HCT116 (cell line): ENCODE measurements around the gene CCDC24. TPM values are rescaled to one million over a fixed set of nuclear protein-coding genes. Genes with fewer than 3 reads are reported as not detected.

Experiments
- ATAC-seq: fragments of 200-7000 bp; cut with Tn5 transposase; 2 replicates; pipeline ENCODE4 v1.9.1; 2020; ENCODE audit warnings: mild to moderate bottlenecking, moderate library complexity
- BruUV-seq: library from RNA; stranded (reverse); fragments of 400-500 nt; replicated peaks from 2 replicates; lab custom pipeline; 2021; lab: Mats Ljungman, UMichigan
- CTCF ChIA-PET: fragments of 300-600 bp; sonication (Branson Sonifier 250); formaldehyde crosslinking; loops from one replicate; lab custom pipeline; 2021; ENCODE audit warnings: antibody characterized with exemption; lab: Charles Lee
- POLR2A ChIA-PET: fragments of 300-600, 350-600 bp; sonication (Branson Sonifier 250); formaldehyde crosslinking; loops from one replicate; lab custom pipeline; 2021; ENCODE audit warnings: antibody characterized with exemption; lab: Charles Lee
- RAD21 ChIA-PET, 2 experiments: fragments of 300-600 bp; sonication (Branson Sonifier 250); formaldehyde crosslinking; loops; one replicate each; lab custom pipeline; 2023; ENCODE audit warnings: low total read pairs in 2 of 2; ENCODE audit not compliant: uncharacterized antibody in 2 of 2, unreplicated experiment in 2 of 2, low non-redundant PET in 1 of 2; lab: Charles Lee
- DNase-seq: peaks from one replicate; pipeline ENCODE4 v3.0.0-alpha.2; 2010; ENCODE audit warnings: low read depth, low spot score
- H2AFZ ChIP-seq: fragments of 200-600 bp; shearing (Covaris generic), sonication (generic); 2 replicates; pipeline ENCODE4 v1.6.1; 2017; ENCODE audit warnings: low read depth, mixed run types, mixed read lengths, antibody characterized with exemption, low read length; ENCODE audit not compliant: poor library complexity, severe bottlenecking
- H3K27ac ChIP-seq: 2 replicates; pipeline ENCODE4 v1.5.1; 2012; ENCODE audit warnings: low read depth, low read length
- H3K27me3 ChIP-seq: fragments of 200-600 bp; sonication (generic); 2 replicates; pipeline ENCODE4 v1.6.1; 2016; ENCODE audit warnings: mixed run types, low read length, mixed read lengths; ENCODE audit not compliant: insufficient read depth
- H3K36me3 ChIP-seq, 2 experiments: fragments of 200-500 bp in 1 of 2; fragments of 200-600 bp in 1 of 2; sonication (Bioruptor generic) in 1 of 2; sonication (generic) in 1 of 2; 2 replicates each; pipeline versions ENCODE4 v1.5.1 to v1.6.1; 2014 to 2016; ENCODE audit warnings: low read length in 2 of 2, inconsistent platforms in 1 of 2, mixed read lengths in 1 of 2, mixed run types in 1 of 2; ENCODE audit not compliant: insufficient read depth in 2 of 2, control insufficient read depth in 1 of 2
- H3K4me1 ChIP-seq, 2 experiments: fragments of 200-600 bp in 1 of 2; sonication (generic) in 1 of 2; 2 replicates each; pipeline versions ENCODE4 v1.5.1 to v1.6.1; 2012 to 2017; ENCODE audit warnings: low read length in 2 of 2, inconsistent platforms in 1 of 2, mild to moderate bottlenecking in 1 of 2, mixed read lengths in 1 of 2, mixed run types in 1 of 2, moderate library complexity in 1 of 2; ENCODE audit not compliant: insufficient read depth in 2 of 2, control insufficient read depth in 1 of 2
- H3K4me2 ChIP-seq: fragments of 200-600 bp; sonication (generic); 2 replicates; pipeline ENCODE4 v1.6.1; 2017; ENCODE audit warnings: mixed run types, low read length, mixed read lengths
- H3K4me3 ChIP-seq, 2 experiments: fragments of 200-600 bp in 1 of 2; sonication (generic) in 1 of 2; replicated peaks in 1 of 2; 2 replicates each; pipeline ENCODE4 v1.5.1; 2011 to 2016; ENCODE audit warnings: low read length in 2 of 2, control low read depth in 1 of 2, low read depth in 1 of 2, mild to moderate bottlenecking in 1 of 2, mixed read lengths in 1 of 2, mixed run types in 1 of 2
- H3K79me2 ChIP-seq: fragments of 200-600 bp; sonication (generic); 2 replicates; pipeline ENCODE4 v1.6.1; 2017; ENCODE audit warnings: mild to moderate bottlenecking, mixed run types, low read length, moderate library complexity, mixed read lengths; ENCODE audit not compliant: insufficient read depth
- H3K9ac ChIP-seq: fragments of 200-600 bp; sonication (generic); 2 replicates; pipeline ENCODE4 v1.6.1; 2016; ENCODE audit warnings: low read length, mixed read lengths
- H3K9me2 ChIP-seq: fragments of 200-600 bp; sonication (generic), shearing (Covaris generic); 2 replicates; pipeline ENCODE4 v1.6.1; 2017; ENCODE audit warnings: mixed run types, mild to moderate bottlenecking, moderate library complexity; ENCODE audit not compliant: insufficient read depth
- H3K9me3 ChIP-seq, 2 experiments: fragments of 200-500 bp in 1 of 2; fragments of 200-600 bp in 1 of 2; sonication (Bioruptor generic) in 1 of 2; sonication (generic) in 1 of 2; 2 replicates each; pipeline ENCODE4 v1.6.1; 2014 to 2017; ENCODE audit warnings: low read length in 2 of 2, mixed read lengths in 2 of 2, inconsistent platforms in 1 of 2, low read depth in 1 of 2, mild to moderate bottlenecking in 1 of 2, mixed run types in 1 of 2, moderate library complexity in 1 of 2; ENCODE audit not compliant: control insufficient read depth in 1 of 2, insufficient read depth in 1 of 2
- H4K20me1 ChIP-seq: fragments of 200-600 bp; sonication (generic), shearing (Covaris generic); 2 replicates; pipeline ENCODE4 v1.6.1; 2017; ENCODE audit warnings: mixed run types, mild to moderate bottlenecking, moderate library complexity; ENCODE audit not compliant: insufficient read depth
- CTCF ChIP-seq, 3 experiments: fragments of 200-600 bp in 1 of 3; sonication (generic) in 1 of 3; IDR thresholded peaks in 2 of 3; conservative IDR thresholded peaks in 1 of 3; 2 replicates each; pipeline ENCODE4 v1.5.1; 2012 to 2017; ENCODE audit warnings: low read depth in 2 of 3, low read length in 2 of 3, antibody characterized with exemption in 1 of 3, borderline replicate concordance in 1 of 3, control low read depth in 1 of 3, mild to moderate bottlenecking in 1 of 3, mixed read lengths in 1 of 3, mixed run types in 1 of 3, moderate library complexity in 1 of 3; ENCODE audit not compliant: insufficient read depth in 1 of 3
- EGR1 ChIP-seq: IDR thresholded peaks from 2 replicates; pipeline ENCODE4 v1.6.1; 2012; ENCODE audit warnings: low read depth
- ELF1 ChIP-seq: IDR thresholded peaks from 2 replicates; pipeline ENCODE4 v1.6.1; 2012; ENCODE audit warnings: low read depth, borderline replicate concordance
- EZH2 ChIP-seq: fragments of 200-600 bp; sonication (generic); IDR thresholded peaks from 2 replicates; pipeline ENCODE4 v1.6.1; 2017; ENCODE audit warnings: antibody characterized with exemption, mixed run types
- FOSL1 ChIP-seq: IDR thresholded peaks from 2 replicates; pipeline ENCODE4 v1.6.1; 2012; ENCODE audit warnings: low read depth
- POLR2A ChIP-seq: IDR thresholded peaks from 2 replicates; pipeline ENCODE4 v1.7.0; 2011; ENCODE audit warnings: borderline replicate concordance; ENCODE audit not compliant: insufficient read depth, insufficient read length; ENCODE audit errors: extremely low read depth
- POLR2AphosphoS5 ChIP-seq: IDR thresholded peaks from 2 replicates; pipeline ENCODE4 v1.6.1; 2011; ENCODE audit warnings: mild to moderate bottlenecking, low read depth, low read length, moderate library complexity
- RAD21 ChIP-seq: IDR thresholded peaks from 2 replicates; pipeline ENCODE4 v1.6.1; 2012; ENCODE audit warnings: low read depth, mild to moderate bottlenecking
- SIN3A ChIP-seq: IDR thresholded peaks from 2 replicates; pipeline ENCODE4 v1.6.1; 2012; ENCODE audit warnings: low read depth
- YY1 ChIP-seq: IDR thresholded peaks from 2 replicates; pipeline ENCODE4 v1.6.1; 2011; ENCODE audit warnings: low read length, low read depth, moderate library complexity, mild to moderate bottlenecking; ENCODE audit not compliant: insufficient replicate concordance; ENCODE audit errors: extremely low read depth
- ZBTB33 ChIP-seq: IDR thresholded peaks from 2 replicates; pipeline ENCODE4 v1.6.1; 2011; ENCODE audit warnings: mild to moderate bottlenecking, low read length, moderate library complexity; ENCODE audit not compliant: insufficient replicate concordance; ENCODE audit errors: extremely low read depth
- ZNF274 ChIP-seq: fragments of 200-500 bp; sonication (Bioruptor generic); IDR thresholded peaks from 2 replicates; pipeline ENCODE4 v1.6.1; 2014; ENCODE audit warnings: mild to moderate bottlenecking, low read depth, low read length, inconsistent platforms
- intact Hi-C: fragments of 100-400 bp; cut with micrococcal nuclease; formaldehyde crosslinking; loops from 2 replicates; pipeline ENCODE4 v1.10.0; 2022
- total RNA-seq: library from RNA; stranded (reverse); gene quantifications from one replicate; pipeline ENCODE4 v1.2.1, GENCODE V29; 2021; ENCODE audit not compliant: unreplicated experiment
- TF ChIP-seq, protein P1 (sequence below): IDR thresholded peaks from 2 replicates; pipeline ENCODE4 v1.6.1; 2012

Gene CCDC24
- total RNA-seq, 1 experiment from 2014 or later, result 23.3 TPM

- Histone ChIP-seq H3K9me3 (no peaks in the 10 kb centered on the region), H4K20me1 (no peaks in the 10 kb centered on the region), H3K4me1 (peaks cover 6 to 24% of the 10 kb centered on the region in 2 experiments; a peak in 3 of 4 replicates), H3K4me2 (no peak overlapping the region), H3K9me2 (no peaks in the 10 kb centered on the region), H3K4me3 (no peak overlapping the region), H3K36me3 (no peaks in the 10 kb centered on the region), H3K9ac (no peak overlapping the region), H3K27ac (no peak overlapping the region), H3K27me3 (no peaks in the 10 kb centered on the region), H3K79me2 (no peaks in the 10 kb centered on the region), H2AFZ (no peak overlapping the region)
- ChIA-PET CTCF (no interaction called here), RAD21 (no interaction called here), POLR2A (no interaction called here)
- no TSS peak for BruUV-seq
- intact Hi-C loops, result loop anchor here (10.0 kb wide), 1 partner anchor 586 kb away; the partner anchor contains the start of gene HYI
- no peak for TF ChIP-seq EZH2
- TF ChIP-seq FOSL1, result no peak
- TF ChIP-seq RAD21, result no peak
- no peak for TF ChIP-seq POLR2AphosphoS5
- DNase-seq (no peak), ATAC-seq (no peak)
These were observed 49.0 kb downstream of the CCDC24 start for GRCh38 chr1:44040418-44040817.

DNA sequence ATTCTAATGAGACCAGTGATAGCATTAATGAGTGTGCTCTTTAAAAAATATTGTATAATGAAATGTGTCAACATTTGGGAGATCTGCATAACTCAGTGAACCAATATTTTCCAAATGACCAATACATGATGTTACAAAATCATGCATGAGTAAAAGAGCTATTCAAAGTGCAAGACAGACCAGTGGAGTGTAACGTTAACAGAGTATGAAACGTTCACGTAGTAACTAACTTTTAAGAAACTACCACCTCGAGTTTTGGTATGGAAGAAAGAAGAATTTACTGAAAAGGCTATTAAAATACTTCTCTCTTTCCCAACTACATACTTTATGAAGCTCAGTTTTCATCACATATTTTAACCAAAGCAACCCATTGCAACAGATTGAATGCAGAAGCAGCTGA lies 49.4 kb downstream of the CCDC24 start:
- Histone ChIP-seq H3K36me3 (no peaks in the 10 kb centered on the region), H3K9me3 (no peaks in the 10 kb centered on the region), H3K27ac (no peak overlapping the region), H4K20me1 (no peaks in the 10 kb centered on the region), H3K79me2 (no peaks in the 10 kb centered on the region), H3K9me2 (no peaks in the 10 kb centered on the region), H3K9ac (no peak overlapping the region), H3K4me1 (peaks cover 5 to 23% of the 10 kb centered on the region in 2 experiments; a peak in 3 of 4 replicates), H3K4me2 (no peak overlapping the region), H2AFZ (no peak overlapping the region), H3K27me3 (no peaks in the 10 kb centered on the region), H3K4me3 (no peak overlapping the region)
- ChIA-PET RAD21 (no interaction called here), CTCF (interaction anchor here (0.7 kb wide), 1 partner anchor 35 kb away, joined by 3 read pairs; no protein-coding TSS in a partner anchor), POLR2A (no interaction called here)
- no TSS peak for BruUV-seq
- no peak for ATAC-seq
- DNase-seq, result no peak
- intact Hi-C loops, result loop anchor here (10.0 kb wide), 1 partner anchor 586 kb away; the partner anchor contains the start of gene HYI
- TF ChIP-seq ZNF274 (no peak), SIN3A (no peak), POLR2A (no peak), ZBTB33 (no peak), CTCF (IDR thresholded peaks at IDR 0.05 in 2 of 3, conservative IDR thresholded peaks at IDR 0.05 in 1 of 3; ENCODE audit: borderline replicate concordance in 1 of 3, insufficient read depth in 1 of 3, low read depth in 2 of 3, low read length in 2 of 3) (no peak), ELF1 (no peak), FOSL1 (no peak), EGR1 (no peak), YY1 (no peak)
- TF ChIP-seq, protein P1, sequence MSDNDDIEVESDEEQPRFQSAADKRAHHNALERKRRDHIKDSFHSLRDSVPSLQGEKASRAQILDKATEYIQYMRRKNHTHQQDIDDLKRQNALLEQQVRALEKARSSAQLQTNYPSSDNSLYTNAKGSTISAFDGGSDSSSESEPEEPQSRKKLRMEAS, result no peak
